Measurements from ENCODE around the gene BRMS1.
"Not testable (repeated sequence)": the region's sequence is repeated elsewhere in the genome, so short reads cannot be mapped to it uniquely, and the experiment has no call there.

Gene BRMS1

GRCh38 chr11:66316849-66317251 is 28.1 kb downstream of the BRMS1 start, which contains the start of gene CD248:
Gene CD248 (minus strand): TSS chr11:66317044. CDS start chr11:66317027, 17 bp downstream.
- DNase-seq (ENCODE audit: insufficient read length, low spot score) (no peak), FAIRE-seq (no peak)
- TF ChIP-seq POLR2A (IDR thresholded peaks at IDR 0.05; ENCODE audit: low read depth, low read length) = no peak

- FAIRE-seq (no peak), DNase-seq (ENCODE audit: insufficient read length, low spot score) (no peak)
- no peak for TF ChIP-seq POLR2A (IDR thresholded peaks at IDR 0.05; ENCODE audit: low read depth, low read length)
These were observed 28.7 kb downstream of the BRMS1 start for GRCh38 chr11:66315921-66316811.

GRCh38 chr11:66315498-66315885 is 29.4 kb downstream of the BRMS1 start:
- no peak for TF ChIP-seq POLR2A (IDR thresholded peaks at IDR 0.05; ENCODE audit: low read depth, low read length)
- FAIRE-seq (no peak), DNase-seq (ENCODE audit: insufficient read length, low spot score) (no peak)

GRCh38 chr11:66314561-66315497 is 30.1 kb downstream of the BRMS1 start:
- no peak for FAIRE-seq
- no peak for TF ChIP-seq POLR2A (IDR thresholded peaks at IDR 0.05; ENCODE audit: low read depth, low read length)
- DNase-seq (ENCODE audit: insufficient read length, low spot score) = no peak

- no peak for TF ChIP-seq POLR2A (IDR thresholded peaks at IDR 0.05; ENCODE audit: low read depth, low read length)
- FAIRE-seq = no peak
These were observed 30.8 kb downstream of the BRMS1 start for GRCh38 chr11:66314186-66314501.

GRCh38 chr11:66313321-66314185 is 31.4 kb downstream of the BRMS1 start:
- TF ChIP-seq POLR2A (IDR thresholded peaks at IDR 0.05; ENCODE audit: low read depth, low read length) = no peak
- no peak for FAIRE-seq

More at GRCh38 chr11:66314186-66314501, 30.8 kb downstream of the BRMS1 start:
- DNase-seq (ENCODE audit: insufficient read length, low spot score) = no peak

GRCh38 chr11:66312549-66313320 is 32.2 kb downstream of the BRMS1 start:
- peak; percentile 31; the same call in 1 of the 2 replicates for TF ChIP-seq POLR2A (IDR thresholded peaks at IDR 0.05; ENCODE audit: low read depth, low read length)
- DNase-seq (ENCODE audit: insufficient read length, low spot score) (peak; percentile 98), FAIRE-seq (no peak)

More at GRCh38 chr11:66313321-66314185, 31.4 kb downstream of the BRMS1 start:
- DNase-seq (ENCODE audit: insufficient read length, low spot score) = no peak

- DNase-seq (ENCODE audit: insufficient read length, low spot score) (peak; percentile 94), FAIRE-seq (no peak)
- no peak for TF ChIP-seq POLR2A (IDR thresholded peaks at IDR 0.05; ENCODE audit: low read depth, low read length)
These were observed 32.8 kb downstream of the BRMS1 start for GRCh38 chr11:66311965-66312548.

GRCh38 chr11:66311470-66311964 is 33.4 kb downstream of the BRMS1 start:
- no peak for TF ChIP-seq POLR2A (IDR thresholded peaks at IDR 0.05; ENCODE audit: low read depth, low read length)
- no peak for DNase-seq (ENCODE audit: insufficient read length, low spot score)
- FAIRE-seq = no peak

- DNase-seq (ENCODE audit: insufficient read length, low spot score); FAIRE-seq: not testable (repeated sequence)
These were observed 34.0 kb downstream of the BRMS1 start for GRCh38 chr11:66310803-66311440.

- FAIRE-seq (no peak), DNase-seq (ENCODE audit: insufficient read length, low spot score) (no peak)
- no peak for TF ChIP-seq POLR2A (IDR thresholded peaks at IDR 0.05; ENCODE audit: low read depth, low read length)
These were observed 34.6 kb downstream of the BRMS1 start for GRCh38 chr11:66310324-66310723.

GRCh38 chr11:66309475-66309874 is 35.4 kb downstream of the BRMS1 start:
- FAIRE-seq (no peak), DNase-seq (ENCODE audit: insufficient read length, low spot score) (no peak)
- TF ChIP-seq POLR2A (IDR thresholded peaks at IDR 0.05; ENCODE audit: low read depth, low read length) = no peak
